MG63 (cell line): ENCODE data around the gene FOXN3. TPM values are rescaled to one million over a fixed set of nuclear protein-coding genes. Genes with fewer than 3 reads are reported as not detected.
A peak's percentile ranks its signal among the peaks of the same experiment; 100 is the strongest.

Experiments
- DNase-seq: peaks from one replicate; pipeline ENCODE4 v3.0.0-alpha.2; 2020
- H3K27me3 ChIP-seq: fragments of 250-450 bp; sonication (Bioruptor Pico); 2 replicates; pipeline ENCODE4 v1.5.1; 2020; ENCODE audit warnings: mild to moderate bottlenecking, moderate library complexity
- H3K36me3 ChIP-seq: fragments of 250-450 bp; sonication (Bioruptor Pico); 2 replicates; pipeline ENCODE4 v1.5.1; 2020; ENCODE audit warnings: mild to moderate bottlenecking, moderate library complexity
- H3K4me3 ChIP-seq: fragments of 250-450 bp; sonication (Bioruptor Pico); 2 replicates; pipeline ENCODE4 v1.5.1; 2020; ENCODE audit warnings: mild to moderate bottlenecking, moderate library complexity
- H3K9me3 ChIP-seq: fragments of 250-450 bp; sonication (Bioruptor Pico); 2 replicates; pipeline ENCODE4 v1.5.1; 2020; ENCODE audit warnings: mild to moderate bottlenecking, moderate library complexity
- total RNA-seq: library from RNA; depleted of rRNA; stranded (reverse); fragments of >200 nt; shearing (Covaris generic); gene quantifications from 2 replicates; pipeline ENCODE4 v1.2.3, GENCODE V29; 2014; ENCODE audit warnings: low replicate concordance

The FOXN3 gene
- total RNA-seq, 1 experiment from 2014 or later, result 1.4 TPM

- Histone ChIP-seq H3K27me3 (no peaks in the 10 kb centered on the region), H3K36me3 (no peaks in the 10 kb centered on the region), H3K4me3 (no peak overlapping the region), H3K9me3 (no peaks in the 10 kb centered on the region)
- DNase-seq, result no peak
These were observed 24.2 kb upstream of the FOXN3 start for GRCh38 chr14:89440986-89441909.

DNA sequence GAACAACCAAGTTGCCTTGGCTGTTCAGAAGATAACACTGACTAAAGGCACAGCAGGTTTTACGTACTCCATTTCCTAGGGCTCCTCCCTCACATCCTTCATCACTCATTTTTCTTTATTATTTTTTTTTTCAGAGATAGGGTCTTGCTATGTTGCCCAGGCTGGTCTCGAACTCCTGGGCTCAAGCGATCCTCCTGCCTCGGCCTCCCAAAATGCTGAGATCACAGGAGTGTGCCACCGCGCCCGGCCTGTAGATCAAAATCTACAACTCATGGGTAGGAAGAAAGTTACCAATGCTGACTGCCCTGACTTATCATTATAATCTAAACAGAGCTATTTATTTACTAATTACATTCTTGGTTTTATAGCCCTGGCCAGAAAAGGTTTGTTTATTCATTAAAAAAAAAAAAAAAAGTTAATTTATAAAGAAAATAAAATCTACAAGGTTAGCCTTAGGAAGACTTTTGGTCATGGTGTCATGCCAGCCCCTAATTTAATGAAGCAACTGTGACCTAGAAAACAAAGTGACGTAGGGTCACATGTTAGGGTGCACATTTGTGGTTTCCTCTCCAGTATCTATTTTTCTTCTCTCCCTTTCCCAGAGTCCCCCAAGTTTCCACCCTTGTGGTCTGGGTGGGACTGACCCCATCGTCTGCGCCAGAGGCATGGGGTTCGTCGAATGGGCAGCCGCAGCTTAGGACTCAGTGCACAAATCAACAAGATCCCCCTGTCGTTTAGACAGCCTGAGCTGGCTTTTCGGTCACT, 19.0 kb upstream of the FOXN3 start:
- no peaks in the 10 kb centered on the region for H3K27me3 ChIP-seq
- H3K4me3 ChIP-seq, result no peak overlapping the region
- DNase-seq, result no peak
- no peaks in the 10 kb centered on the region for H3K36me3 ChIP-seq
- no peaks in the 10 kb centered on the region for H3K9me3 ChIP-seq

DNA sequence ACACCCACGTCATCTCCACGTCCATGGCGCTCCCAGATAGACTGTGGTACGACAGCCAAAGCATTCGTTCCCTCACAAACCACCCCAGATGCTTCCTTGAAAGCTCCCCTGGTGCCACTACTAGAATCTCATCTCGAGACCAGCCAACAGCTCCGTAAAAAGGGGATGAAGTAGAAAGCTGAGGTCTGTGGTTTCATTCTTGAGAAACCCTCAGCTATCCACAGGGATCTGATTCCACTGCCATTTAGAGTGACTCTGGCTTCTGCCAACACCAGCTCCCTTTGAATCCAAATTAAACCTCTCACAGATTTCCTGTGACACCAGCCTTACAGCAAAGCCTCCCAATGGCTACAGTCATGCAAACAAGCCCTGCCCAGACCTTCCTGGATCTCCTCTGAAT, 18.5 kb upstream of the FOXN3 start:
- no peaks in the 10 kb centered on the region for H3K27me3 ChIP-seq
- no peak for DNase-seq
- no peak overlapping the region for H3K4me3 ChIP-seq
- no peaks in the 10 kb centered on the region for H3K36me3 ChIP-seq
- no peaks in the 10 kb centered on the region for H3K9me3 ChIP-seq

- no peaks in the 10 kb centered on the region for H3K27me3 ChIP-seq
- no peak for DNase-seq
These were observed 15.2 kb upstream of the FOXN3 start for GRCh38 chr14:89432226-89432625.

GRCh38 chr14:89430391-89431236, 13.6 kb upstream of the FOXN3 start:
- Histone ChIP-seq H3K4me3 (no peak overlapping the region), H3K36me3 (no peaks in the 10 kb centered on the region), H3K9me3 (no peaks in the 10 kb centered on the region), H3K27me3 (no peaks in the 10 kb centered on the region)
- DNase-seq, result no peak

More at GRCh38 chr14:89432226-89432625, 15.2 kb upstream of the FOXN3 start:
- H3K4me3 ChIP-seq, result no peak overlapping the region
- H3K9me3 ChIP-seq, result no peaks in the 10 kb centered on the region
- H3K36me3 ChIP-seq, result no peaks in the 10 kb centered on the region

DNA sequence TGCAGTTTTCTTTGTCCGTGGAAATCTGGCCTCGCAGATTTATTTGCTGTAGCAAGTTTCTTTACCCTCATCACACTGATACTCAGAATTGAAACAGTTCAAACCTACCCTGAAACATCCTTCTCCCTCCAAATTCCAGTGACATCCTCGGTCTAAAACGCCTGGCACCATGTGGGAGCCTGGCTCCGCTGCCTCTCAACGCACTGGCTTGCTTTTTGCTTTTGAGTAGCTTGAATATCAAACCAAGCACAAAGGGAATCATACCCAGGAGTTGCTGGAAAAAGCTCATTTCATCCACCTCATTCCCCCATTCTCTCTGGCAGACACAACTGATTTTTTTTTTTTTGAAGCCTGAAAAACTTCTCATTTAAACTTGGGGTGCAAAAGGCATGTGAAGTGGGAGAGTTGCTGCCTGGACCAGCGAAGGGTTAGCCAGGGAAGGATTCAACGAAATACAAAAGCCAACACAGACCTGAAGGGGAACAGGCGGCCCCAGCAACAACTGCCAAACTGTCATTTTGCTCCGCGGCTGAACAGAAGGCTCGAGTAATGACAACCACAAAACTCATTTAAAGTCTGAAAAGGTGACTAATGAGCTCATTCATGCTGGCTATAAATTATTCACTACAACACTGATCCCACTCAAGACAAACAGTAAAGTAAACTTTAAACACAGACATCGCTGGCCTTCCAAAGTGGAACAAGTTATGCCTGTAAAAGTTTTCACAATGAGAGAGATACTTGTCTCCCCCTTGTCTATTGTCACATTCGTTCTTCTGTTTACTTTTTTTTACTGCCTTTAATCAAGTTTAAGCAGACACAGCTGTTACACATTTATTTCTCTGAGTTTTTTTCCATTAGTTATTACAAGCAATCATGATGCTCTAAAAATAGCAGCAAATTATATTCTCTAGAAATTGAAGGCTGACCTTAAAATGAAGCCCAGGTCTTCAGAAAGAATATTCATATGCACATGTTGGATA, 12.5 kb upstream of the FOXN3 start:
- DNase-seq, result no peak
- no peak overlapping the region for H3K4me3 ChIP-seq
- no peaks in the 10 kb centered on the region for H3K9me3 ChIP-seq
- no peaks in the 10 kb centered on the region for H3K27me3 ChIP-seq
- H3K36me3 ChIP-seq, result no peaks in the 10 kb centered on the region

GRCh38 chr14:89428546-89429198, 11.6 kb upstream of the FOXN3 start:
- Histone ChIP-seq H3K27me3 (no peaks in the 10 kb centered on the region), H3K36me3 (no peaks in the 10 kb centered on the region), H3K4me3 (no peak overlapping the region), H3K9me3 (no peaks in the 10 kb centered on the region)
- DNase-seq, result peak; percentile 29

GRCh38 chr14:89428173-89428523, 11.1 kb upstream of the FOXN3 start:
- no peaks in the 10 kb centered on the region for H3K27me3 ChIP-seq
- no peaks in the 10 kb centered on the region for H3K9me3 ChIP-seq
- no peak overlapping the region for H3K4me3 ChIP-seq
- no peaks in the 10 kb centered on the region for H3K36me3 ChIP-seq
- DNase-seq, result no peak

DNA sequence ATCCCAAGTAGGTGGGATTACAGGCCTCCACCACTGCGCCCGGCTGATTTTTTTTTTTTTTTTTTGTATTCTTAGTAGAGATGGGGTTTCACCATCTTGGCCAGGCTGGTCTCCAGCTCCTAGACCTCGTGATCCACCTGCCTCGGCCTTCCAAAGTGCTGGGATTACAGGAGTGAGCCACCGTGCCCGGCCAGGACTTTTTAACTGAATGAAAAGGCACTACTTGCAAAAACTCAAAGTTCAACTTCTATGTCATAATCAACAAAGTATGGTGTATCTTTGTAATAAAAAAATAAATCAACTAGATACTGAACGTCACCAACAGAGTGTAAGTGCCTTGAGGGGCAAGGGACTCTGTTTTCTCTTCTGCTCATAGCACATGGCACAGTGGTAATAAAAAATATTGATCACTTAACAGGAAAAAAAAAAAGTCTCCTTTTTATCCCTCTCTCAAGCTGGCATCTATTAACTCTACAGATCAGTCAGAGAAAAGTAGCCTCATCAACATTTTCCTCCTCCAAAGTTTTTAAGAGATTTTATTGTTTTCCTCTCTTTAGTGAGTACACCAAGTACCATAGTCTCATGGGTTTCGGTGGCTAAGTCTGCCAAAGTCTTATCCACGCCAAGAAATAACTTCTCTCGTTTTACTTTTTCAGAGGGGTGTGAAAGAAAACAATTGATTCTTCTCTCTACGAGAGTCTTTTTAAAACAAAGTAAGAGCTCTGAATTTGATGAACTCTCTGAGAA, 10.6 kb upstream of the FOXN3 start:
- Histone ChIP-seq H3K27me3 (no peaks in the 10 kb centered on the region), H3K4me3 (no peak overlapping the region), H3K36me3 (no peaks in the 10 kb centered on the region), H3K9me3 (no peaks in the 10 kb centered on the region)
- DNase-seq, result no peak

DNA sequence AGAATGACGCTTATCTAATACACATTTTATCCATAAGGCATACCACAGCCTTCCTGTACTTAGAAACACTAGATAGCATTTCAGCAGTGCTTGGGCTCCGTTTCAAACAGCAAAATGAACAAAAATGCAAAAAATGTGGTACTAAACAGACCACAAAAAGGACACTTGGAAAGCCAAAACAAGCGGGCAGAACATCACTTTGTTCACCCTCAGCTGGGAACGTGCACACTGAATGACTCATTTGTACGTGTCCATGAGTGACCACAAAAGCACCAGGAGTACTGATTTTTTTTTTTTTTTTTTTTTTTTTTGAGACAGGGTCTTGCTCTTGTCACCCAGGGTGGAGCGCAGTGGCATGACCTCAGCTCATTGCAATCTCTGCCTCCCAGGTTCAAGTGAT, 8.9 kb upstream of the FOXN3 start:
- Histone ChIP-seq H3K9me3 (no peaks in the 10 kb centered on the region), H3K4me3 (no peak overlapping the region), H3K27me3 (no peaks in the 10 kb centered on the region), H3K36me3 (no peaks in the 10 kb centered on the region)
- peak; percentile 83 for DNase-seq

GRCh38 chr14:89424241-89424640, 7.2 kb upstream of the FOXN3 start:
- Histone ChIP-seq H3K9me3 (no peaks in the 10 kb centered on the region), H3K27me3 (no peaks in the 10 kb centered on the region), H3K36me3 (no peaks in the 10 kb centered on the region), H3K4me3 (no peak overlapping the region)
- DNase-seq, result no peak

DNA sequence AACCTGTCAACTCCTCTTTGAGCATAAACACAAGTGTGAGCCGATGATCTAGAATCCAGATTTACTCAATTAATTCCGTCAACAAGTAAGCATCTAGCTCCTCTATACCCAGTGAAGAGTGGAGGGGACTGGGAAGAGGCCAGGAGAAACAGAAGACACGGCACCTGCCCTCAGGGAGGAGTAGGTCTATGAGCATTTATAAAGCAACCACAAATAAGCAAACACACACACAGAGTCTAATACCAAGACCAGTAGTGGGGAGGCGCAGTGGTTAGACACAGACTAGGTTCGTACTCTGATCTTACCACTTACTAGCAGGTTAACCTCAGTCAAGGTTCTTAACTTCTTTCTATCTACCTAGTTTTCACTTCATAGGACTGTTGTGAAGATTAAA, 5.9 kb upstream of the FOXN3 start:
- no peaks in the 10 kb centered on the region for H3K27me3 ChIP-seq
- DNase-seq, result no peak

DNA sequence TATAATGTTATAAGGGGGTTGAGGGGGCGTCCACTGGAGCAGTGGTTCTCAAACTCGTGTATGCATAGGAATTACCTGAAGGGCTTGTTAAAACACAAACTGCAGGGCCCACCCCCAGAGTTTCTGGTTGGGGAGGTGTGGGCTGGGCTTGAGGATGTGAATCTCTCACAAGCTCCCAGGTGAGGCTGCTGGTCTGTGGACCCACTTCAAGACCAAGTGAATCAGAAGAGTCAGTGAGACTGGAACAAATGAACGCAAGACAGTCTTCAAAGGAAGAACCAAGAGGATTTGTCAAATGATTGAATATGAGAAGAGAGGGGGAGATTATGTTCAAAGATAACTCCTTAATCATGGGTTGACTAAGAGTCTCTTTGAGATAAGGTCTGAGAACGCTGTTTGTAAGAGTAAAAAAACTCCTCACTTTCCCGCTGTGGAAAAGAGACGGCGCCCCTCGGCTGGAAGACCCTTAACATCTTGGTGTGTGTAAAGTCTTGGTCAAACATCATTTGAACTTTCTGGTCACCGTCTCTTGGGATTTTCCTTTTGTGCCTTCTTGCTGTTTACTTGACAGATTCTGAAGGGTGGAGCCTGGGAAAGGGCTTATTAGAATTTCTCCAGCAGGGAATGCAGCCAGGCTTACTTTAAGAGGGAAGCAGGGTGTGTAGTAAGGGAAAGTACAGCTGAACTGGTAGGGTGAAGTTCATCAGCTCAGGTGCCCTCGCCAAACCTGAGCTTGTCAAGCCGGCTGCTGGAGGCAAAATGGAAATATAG, 5.3 kb upstream of the FOXN3 start:
- H3K4me3 ChIP-seq, result no peak overlapping the region
- no peak for DNase-seq
- H3K36me3 ChIP-seq, result no peaks in the 10 kb centered on the region

More for the DNA sequence above, 5.9 kb upstream of the FOXN3 start:
- no peaks in the 10 kb centered on the region for H3K36me3 ChIP-seq
- no peaks in the 10 kb centered on the region for H3K9me3 ChIP-seq
- H3K4me3 ChIP-seq, result no peak overlapping the region

DNA sequence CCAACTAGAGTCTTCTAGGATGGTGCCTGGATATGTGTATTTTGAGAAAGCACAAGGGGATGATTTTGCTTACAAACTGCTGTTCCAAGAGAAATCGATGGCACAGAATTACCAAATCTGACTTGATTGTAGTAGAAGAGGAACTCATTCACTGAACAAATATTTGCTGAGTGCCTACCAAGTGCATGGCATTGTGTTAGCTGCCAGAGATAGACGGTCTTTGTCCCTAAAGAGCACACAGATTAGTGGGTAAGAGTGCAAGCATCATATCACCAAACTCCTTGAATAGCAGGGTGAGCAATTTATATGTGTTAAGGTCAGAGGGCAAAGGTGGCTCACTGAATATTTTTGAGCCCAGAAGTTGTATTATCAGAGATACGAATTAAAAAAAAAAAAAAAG, 3.5 kb upstream of the FOXN3 start:
- Histone ChIP-seq H3K9me3 (no peaks in the 10 kb centered on the region), H3K4me3 (no peak overlapping the region)
- no peak for DNase-seq

More for the DNA sequence above, 5.3 kb upstream of the FOXN3 start:
- Histone ChIP-seq H3K9me3 (no peaks in the 10 kb centered on the region), H3K27me3 (no peaks in the 10 kb centered on the region)

More for the DNA sequence above, 3.5 kb upstream of the FOXN3 start:
- Histone ChIP-seq H3K36me3 (no peaks in the 10 kb centered on the region), H3K27me3 (no peaks in the 10 kb centered on the region)
